Measurements from ENCODE around the gene KRTAP5-7.

GRCh38 chr11:71490044-71490730 is 36.9 kb upstream of the KRTAP5-7 start:
- no peak for TF ChIP-seq CTCF (IDR thresholded peaks at IDR 0.05)
- TF ChIP-seq POLR2A (IDR thresholded peaks at IDR 0.05; ENCODE audit: low read depth): no peak

Measured in esophagus muscularis mucosa (tissue), 3 donors.